HepG2 (cell line): ENCODE measurements around the gene PRDM12. TPM values are rescaled to one million over a fixed set of nuclear protein-coding genes. Genes with fewer than 3 reads are reported as not detected.

Experiments
- ATAC-seq: fragments of 200-7000 bp; cut with Tn5 transposase; 3 replicates; pipeline ENCODE4 v1.9.1; 2020; ENCODE audit warnings: mild to moderate bottlenecking, moderate library complexity
- BruUV-seq: library from RNA; stranded (reverse); fragments of 400-500 nt; replicated peaks from 2 replicates; lab custom pipeline; 2021; lab: Mats Ljungman, UMichigan
- CTCF ChIA-PET: fragments of 300-600 bp; formaldehyde crosslinking; extraction: SDS; loops from one replicate; lab custom pipeline; 2021; ENCODE audit warnings: low total read pairs, inconsistent platforms, low intra/inter-chr PET ratio; lab: Yijun Ruan, JAX
- POLR2A ChIA-PET: fragments of 350-600 bp; sonication (Branson Sonifier 250); formaldehyde crosslinking; loops from one replicate; lab custom pipeline; 2020; ENCODE audit warnings: antibody characterized with exemption, inconsistent platforms; lab: Yijun Ruan, JAX
- DNase-seq: peaks from one replicate; pipeline ENCODE4 v3.0.0-alpha.2; 2015; ENCODE audit warnings: low spot score
- FAIRE-seq: peaks from 3 replicates; lab custom pipeline; 2011; peaks lifted over from hg19 to GRCh38; lab: Jason Lieb, UNC
- H2AFZ ChIP-seq: one replicate; pipeline ENCODE4 v1.6.1; 2011; ENCODE audit warnings: low read length, inconsistent platforms
- H3K27ac ChIP-seq: fragments of 300-600 bp; 3 replicates; pipeline ENCODE4 v1.8.0; 2011; ENCODE audit warnings: mixed run types, mild to moderate bottlenecking, mixed read lengths, low read length, inconsistent platforms; ENCODE audit not compliant: insufficient read depth; ENCODE audit errors: extremely low read length
- H3K27me3 ChIP-seq, 2 experiments: fragments of 200-600 bp in 1 of 2; 2 replicates in 1 of 2; 3 replicates in 1 of 2; pipeline versions ENCODE4 v1.6.0 to v1.8.0; 2011; ENCODE audit warnings: low read length in 2 of 2, mild to moderate bottlenecking in 2 of 2, moderate library complexity in 2 of 2, inconsistent platforms in 1 of 2; ENCODE audit not compliant: insufficient read depth in 2 of 2, control insufficient read depth in 1 of 2
- H3K36me3 ChIP-seq, 2 experiments: fragments of 200-600 bp in 1 of 2; replicated peaks in 1 of 2; 2 replicates in 1 of 2; 3 replicates in 1 of 2; pipeline versions ENCODE4 v1.5.1 to v1.8.0; 2011; ENCODE audit warnings: low read length in 2 of 2, inconsistent platforms in 1 of 2; ENCODE audit not compliant: insufficient read depth in 2 of 2, control insufficient read depth in 1 of 2
- H3K4me1 ChIP-seq: 2 replicates; pipeline ENCODE4 v1.5.1; 2012; ENCODE audit warnings: low read length, inconsistent platforms; ENCODE audit not compliant: insufficient read depth
- H3K4me2 ChIP-seq: 2 replicates; pipeline ENCODE4 v1.6.0; 2011; ENCODE audit warnings: low read depth, low read length, inconsistent platforms
- H3K4me3 ChIP-seq, 3 experiments: fragments of 200-600 bp in 1 of 3; sonication (generic), shearing (Covaris generic) in 1 of 3; replicated peaks in 1 of 3; 2 replicates each; pipeline ENCODE4 v1.5.1; 2011 to 2016; ENCODE audit warnings: low read length in 3 of 3, inconsistent platforms in 2 of 3, low read depth in 2 of 3, mild to moderate bottlenecking in 2 of 3, control low read depth in 1 of 3, mixed read lengths in 1 of 3; ENCODE audit not compliant: insufficient read depth in 1 of 3
- H3K79me2 ChIP-seq: one replicate; pipeline ENCODE4 v1.6.1; 2011; ENCODE audit warnings: low read length, inconsistent platforms; ENCODE audit not compliant: insufficient read depth
- H3K9ac ChIP-seq: 2 replicates; pipeline ENCODE4 v1.6.0; 2011; ENCODE audit warnings: mild to moderate bottlenecking, low read depth, low read length, inconsistent platforms; ENCODE audit not compliant: insufficient read depth
- H3K9me3 ChIP-seq: 2 replicates; pipeline ENCODE4 v1.5.1; 2012; ENCODE audit warnings: mild to moderate bottlenecking, low read length
- H4K20me1 ChIP-seq: 2 replicates; pipeline ENCODE4 v1.6.0; 2011; ENCODE audit warnings: inconsistent platforms, mild to moderate bottlenecking, low read length, moderate library complexity; ENCODE audit not compliant: insufficient read depth
- CBX2 ChIP-seq, 2 experiments: fragments of 200-600 bp in 1 of 2; sonication (generic); formaldehyde crosslinking in 1 of 2; IDR thresholded peaks; 2 replicates each; pipeline versions ENCODE4 v1.7.0 to v1.8.1; 2018 to 2022; ENCODE audit warnings: low read depth in 2 of 2, low read length in 1 of 2, mild to moderate bottlenecking in 1 of 2, missing genetic modification reagents in 1 of 2
- CENPBD1 ChIP-seq: sonication (generic); formaldehyde crosslinking; IDR thresholded peaks from 2 replicates; pipeline ENCODE4 v1.8.0; 2022; ENCODE audit warnings: missing genetic modification reagents, low read depth, mild to moderate bottlenecking, borderline replicate concordance
- DBP ChIP-seq: sonication (generic); formaldehyde crosslinking; IDR thresholded peaks from 2 replicates; pipeline ENCODE4 v1.4.0; 2020; ENCODE audit warnings: missing genetic modification reagents; ENCODE audit errors: not compliant biosample characterization
- HDAC6 ChIP-seq: fragments of 200-600 bp; sonication (generic); IDR thresholded peaks from 2 replicates; pipeline ENCODE4 v1.7.0; 2017; ENCODE audit warnings: mild to moderate bottlenecking, antibody characterized with exemption, low read length, low read depth
- HNRNPUL1 ChIP-seq: fragments of 200-400 bp; formaldehyde crosslinking; IDR thresholded peaks from 2 replicates; pipeline ENCODE4 v1.6.1; 2017; ENCODE audit warnings: low read depth, mild to moderate bottlenecking, low read length, moderate library complexity
- PPARG ChIP-seq: conservative IDR thresholded peaks from 2 replicates; pipeline ENCODE4 v1.6.1; 2016; ENCODE audit warnings: missing biosample characterization, missing genetic modification reagents
- TCF7L2 ChIP-seq: IDR thresholded peaks from 2 replicates; pipeline ENCODE4 v1.6.1; 2011; ENCODE audit warnings: mild to moderate bottlenecking, low read depth, low read length, moderate library complexity
- ZNF33A ChIP-seq: sonication (generic); formaldehyde crosslinking; IDR thresholded peaks from 2 replicates; pipeline ENCODE4 v1.5.1; 2020; ENCODE audit warnings: missing genetic modification reagents, mild to moderate bottlenecking, moderate library complexity, borderline replicate concordance
- ZNF430 ChIP-seq: sonication (generic); formaldehyde crosslinking; IDR thresholded peaks from 2 replicates; pipeline ENCODE4 v1.9.0; 2021; ENCODE audit warnings: mild to moderate bottlenecking, missing genetic modification reagents
- ZNF709 ChIP-seq: sonication (generic); formaldehyde crosslinking; IDR thresholded peaks from 2 replicates; pipeline ENCODE4 v1.5.0; 2020; ENCODE audit warnings: mild to moderate bottlenecking, missing genetic modification reagents
- WGBS: methylation state at CpG from one replicate; pipeline ENCODE4 v1.1.6; 2017; ENCODE audit warnings: low lambda C conversion rate; 5-methylcytosine and 5-hydroxymethylcytosine counted together
- in situ Hi-C: cut with HindIII; loops from 2 replicates; pipeline ENCODE4 v1.10.0; 2017; ENCODE audit warnings: low pct_unique_long_range_greater_than_20kb; ENCODE audit not compliant: extremely low pct_ligation_motif_present
- intact Hi-C: fragments of 100-400 bp; cut with micrococcal nuclease; formaldehyde crosslinking; loops from one replicate; pipeline ENCODE4 v1.10.0; 2022; ENCODE audit not compliant: unreplicated experiment
- polyA plus RNA-seq, 8 experiments: library from polyadenylated mRNA; depleted of rRNA in 3 of 8; stranded (reverse) in 7 of 8; unstranded in 1 of 8; fragments of >200 nt; fragmentation: Illumina TruSeq in 4 of 8; extraction: Trizol in 4 of 8; gene quantifications; 2 replicates each; pipeline versions ENCODE4 v1.2.1 to v1.2.3, GENCODE V29; 2011 to 2016; ENCODE audit warnings: low read depth in 4 of 8, missing spikeins in 1 of 8, mixed read lengths in 1 of 8; ENCODE audit not compliant: insufficient read depth in 1 of 8
- total RNA-seq, 5 experiments: library from RNA; depleted of rRNA; stranded (reverse); fragments of >200 nt; fragmentation: Illumina TruSeq; extraction: Trizol; gene quantifications; 2 replicates each; pipeline ENCODE4 v1.2.3, GENCODE V29; 2016; ENCODE audit warnings: low read depth in 1 of 5
- TF ChIP-seq, protein P1 (sequence below): sonication (generic); formaldehyde crosslinking; conservative IDR thresholded peaks from 2 replicates; pipeline ENCODE4 v1.4.0; 2020; ENCODE audit warnings: mild to moderate bottlenecking, missing genetic modification reagents, moderate library complexity
- TF ChIP-seq, protein P2 (sequence below): sonication (generic); formaldehyde crosslinking; IDR thresholded peaks from 2 replicates; pipeline ENCODE4 v1.5.1; 2020; ENCODE audit warnings: mild to moderate bottlenecking, missing genetic modification reagents, borderline replicate concordance
- TF ChIP-seq, protein P3 (sequence below): sonication (generic); formaldehyde crosslinking; IDR thresholded peaks from 2 replicates; pipeline ENCODE4 v1.9.0; 2021; ENCODE audit warnings: missing genetic modification reagents, borderline replicate concordance

The PRDM12 gene
- total and polyA plus RNA-seq, 2 of the 13 experiments (the other 11 are each of a cell fraction or from before 2014, with no cell fraction given) = 0.04 to 0.07 TPM

DNA sequence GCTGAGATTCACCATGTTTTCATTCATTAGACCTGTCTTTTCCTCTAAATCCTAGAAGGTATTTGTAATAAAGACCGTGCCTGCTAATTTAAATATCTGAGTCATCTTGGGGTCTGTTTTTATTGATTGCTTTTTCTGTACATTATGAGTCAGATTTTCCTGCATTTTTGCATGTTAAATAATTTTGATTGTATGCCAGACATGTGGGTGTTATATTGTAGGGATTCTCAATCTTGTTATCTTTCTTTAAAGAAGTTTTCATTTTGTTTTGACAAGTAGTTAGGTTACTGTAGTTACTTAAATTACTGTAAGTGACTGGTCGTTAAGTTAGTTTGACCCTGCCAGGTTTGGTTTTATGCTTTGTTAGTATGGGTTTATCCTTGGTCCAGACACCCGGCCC is 64.3 kb downstream of the PRDM12 start (continued):
- TF ChIP-seq, protein P1, sequence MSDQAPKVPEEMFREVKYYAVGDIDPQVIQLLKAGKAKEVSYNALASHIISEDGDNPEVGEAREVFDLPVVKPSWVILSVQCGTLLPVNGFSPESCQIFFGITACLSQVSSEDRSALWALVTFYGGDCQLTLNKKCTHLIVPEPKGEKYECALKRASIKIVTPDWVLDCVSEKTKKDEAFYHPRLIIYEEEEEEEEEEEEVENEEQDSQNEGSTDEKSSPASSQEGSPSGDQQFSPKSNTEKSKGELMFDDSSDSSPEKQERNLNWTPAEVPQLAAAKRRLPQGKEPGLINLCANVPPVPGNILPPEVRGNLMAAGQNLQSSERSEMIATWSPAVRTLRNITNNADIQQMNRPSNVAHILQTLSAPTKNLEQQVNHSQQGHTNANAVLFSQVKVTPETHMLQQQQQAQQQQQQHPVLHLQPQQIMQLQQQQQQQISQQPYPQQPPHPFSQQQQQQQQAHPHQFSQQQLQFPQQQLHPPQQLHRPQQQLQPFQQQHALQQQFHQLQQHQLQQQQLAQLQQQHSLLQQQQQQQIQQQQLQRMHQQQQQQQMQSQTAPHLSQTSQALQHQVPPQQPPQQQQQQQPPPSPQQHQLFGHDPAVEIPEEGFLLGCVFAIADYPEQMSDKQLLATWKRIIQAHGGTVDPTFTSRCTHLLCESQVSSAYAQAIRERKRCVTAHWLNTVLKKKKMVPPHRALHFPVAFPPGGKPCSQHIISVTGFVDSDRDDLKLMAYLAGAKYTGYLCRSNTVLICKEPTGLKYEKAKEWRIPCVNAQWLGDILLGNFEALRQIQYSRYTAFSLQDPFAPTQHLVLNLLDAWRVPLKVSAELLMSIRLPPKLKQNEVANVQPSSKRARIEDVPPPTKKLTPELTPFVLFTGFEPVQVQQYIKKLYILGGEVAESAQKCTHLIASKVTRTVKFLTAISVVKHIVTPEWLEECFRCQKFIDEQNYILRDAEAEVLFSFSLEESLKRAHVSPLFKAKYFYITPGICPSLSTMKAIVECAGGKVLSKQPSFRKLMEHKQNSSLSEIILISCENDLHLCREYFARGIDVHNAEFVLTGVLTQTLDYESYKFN = no peak
- TF ChIP-seq, protein P2, sequence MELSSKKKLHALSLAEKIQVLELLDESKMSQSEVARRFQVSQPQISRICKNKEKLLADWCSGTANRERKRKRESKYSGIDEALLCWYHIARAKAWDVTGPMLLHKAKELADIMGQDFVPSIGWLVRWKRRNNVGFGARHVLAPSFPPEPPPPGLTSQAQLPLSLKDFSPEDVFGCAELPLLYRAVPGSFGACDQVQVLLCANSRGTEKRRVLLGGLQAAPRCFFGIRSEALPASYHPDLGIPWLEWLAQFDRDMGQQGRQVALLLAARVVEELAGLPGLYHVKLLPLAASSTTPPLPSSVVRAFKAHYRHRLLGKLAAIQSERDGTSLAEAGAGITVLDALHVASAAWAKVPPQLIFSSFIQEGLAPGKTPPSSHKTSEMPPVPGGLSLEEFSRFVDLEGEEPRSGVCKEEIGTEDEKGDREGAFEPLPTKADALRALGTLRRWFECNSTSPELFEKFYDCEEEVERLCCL (CRISPR knock-in tag) = no peak
- TF ChIP-seq HDAC6 (no peak), CENPBD1 (CRISPR knock-in tag) (no peak), HNRNPUL1 (no peak), ZNF709 (CRISPR knock-in tag) (no peak), ZNF33A (CRISPR knock-in tag) (no peak)

DNA sequence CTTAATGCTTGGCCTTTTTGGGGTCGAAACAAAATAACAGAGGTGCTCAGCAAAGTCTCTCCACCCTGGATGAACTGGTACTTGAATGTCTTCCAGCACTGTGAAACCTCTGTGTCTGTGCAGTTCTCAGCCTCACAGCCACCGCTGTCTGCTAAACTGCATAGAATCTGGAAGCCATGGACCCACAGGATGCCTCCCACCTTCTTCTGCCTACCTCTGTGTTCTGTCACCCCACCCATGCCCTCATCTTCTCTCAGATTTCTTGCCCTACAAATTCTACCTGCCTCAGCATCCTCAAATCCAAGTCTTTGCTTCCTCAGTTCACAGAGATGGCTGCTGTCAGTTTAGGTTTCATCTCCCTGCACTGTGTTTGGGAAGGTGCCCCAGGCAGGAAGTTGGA is 64.8 kb downstream of the PRDM12 start:
- H4K20me1 ChIP-seq = peaks cover 2% of the 10 kb centered on the region; the same call in 1 of the 2 replicates
- no peaks in the 10 kb centered on the region for H3K27me3 ChIP-seq
- no peak overlapping the region for H3K9ac ChIP-seq
- CTCF ChIA-PET = no interaction called here
- H3K4me2 ChIP-seq = no peak overlapping the region
- POLR2A ChIA-PET = no interaction called here
- peaks cover 10% of the 10 kb centered on the region for H3K79me2 ChIP-seq
- intact Hi-C loops = no loop called here
- H3K27ac ChIP-seq = no peak overlapping the region
- H3K36me3 ChIP-seq = no peaks in the 10 kb centered on the region
- FAIRE-seq (no peak), ATAC-seq (no peak), DNase-seq (no peak)
- in situ Hi-C loops = no loop called here
- WGBS = 92% methylated on average over 2 of the region's 2 CpGs
- peaks cover 40% of the 10 kb centered on the region for H3K4me1 ChIP-seq
- no peak overlapping the region for H2AFZ ChIP-seq
- no peak overlapping the region for H3K4me3 ChIP-seq
- BruUV-seq = no TSS peak
- no peaks in the 10 kb centered on the region for H3K9me3 ChIP-seq
- no peak for TF ChIP-seq TCF7L2
- TF ChIP-seq PPARG (CRISPR knock-in tag) = no peak
- no peak for TF ChIP-seq CBX2 (IDR thresholded peaks at IDR 0.05; ENCODE audit: low read depth, low read length)
- no peak for TF ChIP-seq CBX2 (CRISPR knock-in tag; IDR thresholded peaks at IDR 0.05; ENCODE audit: low read depth)
- TF ChIP-seq, protein P3, sequence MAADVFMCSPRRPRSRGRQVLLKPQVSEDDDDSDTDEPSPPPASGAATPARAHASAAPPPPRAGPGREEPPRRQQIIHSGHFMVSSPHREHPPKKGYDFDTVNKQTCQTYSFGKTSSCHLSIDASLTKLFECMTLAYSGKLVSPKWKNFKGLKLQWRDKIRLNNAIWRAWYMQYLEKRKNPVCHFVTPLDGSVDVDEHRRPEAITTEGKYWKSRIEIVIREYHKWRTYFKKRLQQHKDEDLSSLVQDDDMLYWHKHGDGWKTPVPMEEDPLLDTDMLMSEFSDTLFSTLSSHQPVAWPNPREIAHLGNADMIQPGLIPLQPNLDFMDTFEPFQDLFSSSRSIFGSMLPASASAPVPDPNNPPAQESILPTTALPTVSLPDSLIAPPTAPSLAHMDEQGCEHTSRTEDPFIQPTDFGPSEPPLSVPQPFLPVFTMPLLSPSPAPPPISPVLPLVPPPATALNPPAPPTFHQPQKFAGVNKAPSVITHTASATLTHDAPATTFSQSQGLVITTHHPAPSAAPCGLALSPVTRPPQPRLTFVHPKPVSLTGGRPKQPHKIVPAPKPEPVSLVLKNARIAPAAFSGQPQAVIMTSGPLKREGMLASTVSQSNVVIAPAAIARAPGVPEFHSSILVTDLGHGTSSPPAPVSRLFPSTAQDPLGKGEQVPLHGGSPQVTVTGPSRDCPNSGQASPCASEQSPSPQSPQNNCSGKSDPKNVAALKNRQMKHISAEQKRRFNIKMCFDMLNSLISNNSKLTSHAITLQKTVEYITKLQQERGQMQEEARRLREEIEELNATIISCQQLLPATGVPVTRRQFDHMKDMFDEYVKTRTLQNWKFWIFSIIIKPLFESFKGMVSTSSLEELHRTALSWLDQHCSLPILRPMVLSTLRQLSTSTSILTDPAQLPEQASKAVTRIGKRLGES (CRISPR knock-in tag) = no peak
- TF ChIP-seq ZNF430 (CRISPR knock-in tag) = no peak
- no peak for TF ChIP-seq DBP
